ENCODE results near the gene GPR146.
A peak's percentile ranks its signal among the peaks of the same experiment; 100 is the strongest.
"Not testable (repeated sequence)": the region's sequence is repeated elsewhere in the genome, so short reads cannot be mapped to it uniquely, and the experiment has no call there.

GPR146 gene

DNA sequence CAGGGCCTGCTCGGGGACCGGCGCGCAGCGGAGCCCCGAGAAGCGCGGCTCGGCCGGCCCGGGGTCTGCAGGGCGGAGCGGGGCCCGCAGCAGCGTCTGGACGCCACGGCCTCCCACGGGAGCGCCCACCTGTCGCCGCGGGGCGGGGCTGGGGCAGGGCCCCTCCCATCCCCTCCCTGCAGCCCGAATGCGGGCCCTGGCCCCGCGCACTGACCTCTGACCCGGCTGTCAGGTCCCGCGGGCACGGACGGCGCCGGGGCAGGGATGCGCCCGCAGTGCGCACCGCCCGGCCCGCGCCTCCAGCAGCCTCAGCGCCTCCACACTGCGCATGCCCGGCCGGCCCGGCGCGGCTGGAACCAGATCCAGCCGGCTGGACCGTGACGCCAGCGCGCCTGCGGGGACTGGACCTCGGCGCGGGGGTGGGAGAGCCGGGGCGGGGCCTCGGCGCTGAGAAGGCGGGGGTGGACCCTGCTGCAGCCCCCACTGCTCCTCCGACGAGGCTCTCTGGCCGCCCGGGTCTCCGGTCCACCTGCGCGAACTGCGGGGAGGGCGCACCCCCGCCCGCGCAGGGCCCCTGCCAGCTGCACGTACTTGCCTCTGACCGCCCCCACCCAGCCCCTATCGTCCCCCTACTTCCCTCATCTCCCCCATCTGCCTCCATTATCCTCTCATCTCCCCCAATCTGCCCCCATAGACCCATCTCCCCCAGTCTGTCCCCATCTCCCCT, 16.1 kb upstream of the GPR146 start:
- peak; percentile 91 for DNase-seq
- Mint-ChIP-seq H3K36me3 (ENCODE audit: low read depth) (peaks cover 23% of the 10 kb centered on the region), H3K27me3 (no peaks in the 10 kb centered on the region), H3K27ac (no peak overlapping the region), H3K4me3 (peak overlapping the region; percentile 67), H3K9me3 (no peaks in the 10 kb centered on the region), H3K4me1 (ENCODE audit: low read depth) (peaks cover 42% of the 10 kb centered on the region)

DNA sequence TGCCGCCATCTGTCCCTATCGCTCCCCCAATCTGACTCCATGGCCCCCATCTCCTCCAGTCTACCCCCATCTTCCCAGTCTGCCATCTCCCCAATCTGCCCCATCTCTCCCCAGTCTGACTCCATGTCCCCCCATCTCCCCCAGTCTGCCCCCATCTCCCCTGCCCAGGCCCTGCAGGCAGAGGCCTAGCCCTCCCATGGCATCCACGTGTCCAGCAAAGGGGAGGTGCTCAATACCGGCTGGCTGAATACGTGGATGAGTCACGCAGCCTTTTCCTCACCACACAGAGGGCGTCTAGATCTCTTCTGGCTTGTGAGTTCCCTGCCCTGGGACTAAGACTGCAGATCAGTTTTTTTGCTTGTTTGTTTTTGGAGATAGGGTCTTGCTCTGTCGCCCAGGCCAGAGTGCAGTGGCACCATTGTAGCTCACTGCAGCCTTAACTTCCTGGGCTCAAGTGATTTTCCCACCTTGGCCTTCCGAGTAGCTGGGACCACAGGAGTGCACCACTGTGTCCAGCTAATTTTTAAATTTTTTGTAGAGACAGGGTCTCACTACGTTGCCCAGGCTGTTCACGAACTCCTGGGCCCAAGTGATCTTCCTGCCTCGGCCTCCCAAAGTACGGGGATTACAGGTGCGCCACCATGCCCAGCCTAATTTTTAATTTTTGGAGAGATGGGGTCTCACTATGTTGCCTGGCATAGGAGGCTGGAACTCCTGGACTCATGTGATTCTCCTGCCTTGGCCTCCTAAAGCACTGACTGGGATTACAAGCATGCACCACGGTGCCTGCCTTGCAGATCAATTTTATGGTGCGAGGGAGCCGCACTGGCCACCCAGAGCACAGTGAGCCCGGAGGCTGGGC, 15.3 kb upstream of the GPR146 start:
- peak; percentile 75 for DNase-seq
- Mint-ChIP-seq H3K27ac (peak overlapping the region; percentile 74), H3K27me3 (no peaks in the 10 kb centered on the region), H3K4me1 (ENCODE audit: low read depth) (peaks cover 48% of the 10 kb centered on the region), H3K36me3 (ENCODE audit: low read depth) (peaks cover 19% of the 10 kb centered on the region), H3K9me3 (no peaks in the 10 kb centered on the region), H3K4me3 (peak overlapping the region; percentile 67)

DNA sequence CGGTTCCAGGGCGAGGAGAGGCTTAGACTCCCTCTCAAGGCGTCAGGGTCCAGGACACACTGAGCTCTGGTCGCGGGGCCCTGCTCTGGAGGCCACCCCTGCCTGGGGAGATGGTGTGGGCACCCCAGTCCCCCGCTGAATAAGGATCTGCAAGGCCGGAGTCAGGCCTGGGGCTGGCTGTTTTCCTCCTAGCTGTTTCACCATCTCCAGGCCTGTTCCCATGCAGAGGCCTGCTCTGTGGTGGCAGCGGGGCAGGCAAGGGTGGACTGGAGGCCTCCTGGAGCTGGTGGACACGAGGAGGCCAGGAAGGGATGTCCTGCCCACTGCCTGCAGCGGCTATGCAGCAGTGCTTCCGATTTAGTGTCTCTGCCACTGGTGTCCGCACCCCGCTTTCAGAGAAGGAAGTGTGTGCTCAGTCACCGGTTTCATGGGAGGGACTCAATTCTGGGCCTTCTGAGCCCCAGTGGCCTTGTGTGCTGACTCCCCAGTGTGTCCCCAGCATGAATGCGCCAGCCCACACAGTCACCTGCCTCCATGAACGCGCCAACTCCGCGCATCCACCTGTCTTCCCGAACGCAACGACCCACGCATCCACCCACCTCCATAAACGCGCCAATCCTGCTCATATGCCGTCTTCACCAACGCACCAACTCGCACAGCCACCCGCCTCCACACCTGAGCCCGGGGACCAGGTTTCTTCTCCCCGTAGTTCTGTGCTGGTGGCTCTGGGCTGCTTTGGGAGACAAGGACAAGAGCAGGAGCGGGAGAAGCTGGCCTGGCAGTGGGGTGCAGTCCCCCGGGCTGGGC, 14.5 kb upstream of the GPR146 start:
- Mint-ChIP-seq H3K27ac (peak overlapping the region; percentile 2), H3K9me3 (no peaks in the 10 kb centered on the region), H3K27me3 (no peaks in the 10 kb centered on the region), H3K4me1 (ENCODE audit: low read depth) (peaks cover 54% of the 10 kb centered on the region), H3K4me3 (no peak overlapping the region), H3K36me3 (ENCODE audit: low read depth) (peaks cover 19% of the 10 kb centered on the region)
- no peak for DNase-seq

DNA sequence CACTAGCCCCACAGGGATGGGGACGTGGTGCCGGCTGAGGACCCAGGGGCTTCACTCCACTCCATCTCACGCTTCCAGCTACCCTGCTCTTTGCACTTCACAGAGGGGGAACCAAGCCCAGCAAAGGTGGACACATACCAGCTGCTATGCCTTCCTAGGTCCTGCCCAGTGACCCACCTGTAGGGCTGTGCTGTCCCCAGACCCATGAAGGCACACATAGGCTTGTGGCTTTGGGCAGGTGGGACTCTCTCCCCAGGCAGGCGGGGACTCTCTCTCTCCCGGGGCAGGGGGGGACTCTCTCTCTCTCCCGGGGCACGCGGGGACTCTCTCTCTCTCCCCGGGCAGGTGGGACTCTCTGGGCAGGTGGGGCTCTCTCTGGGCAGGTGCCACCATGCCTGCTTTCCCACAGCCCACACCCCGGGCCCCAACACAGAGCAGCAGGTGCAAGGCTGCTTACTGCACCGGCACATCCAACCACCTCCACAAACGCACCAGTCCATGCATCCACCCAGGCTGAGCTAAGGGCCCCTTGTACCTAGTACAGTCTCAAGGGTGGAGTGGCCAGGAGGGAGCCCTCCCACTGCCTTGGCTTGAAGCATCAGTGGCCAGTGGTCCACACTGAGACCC, 13.8 kb upstream of the GPR146 start:
- no peak overlapping the region for H3K27ac Mint-ChIP-seq
- H3K9me3 Mint-ChIP-seq: no peaks in the 10 kb centered on the region
- H3K4me3 Mint-ChIP-seq: no peak overlapping the region
- H3K27me3 Mint-ChIP-seq: no peaks in the 10 kb centered on the region
- DNase-seq: no peak
- H3K4me1 Mint-ChIP-seq (ENCODE audit: low read depth): peaks cover 54% of the 10 kb centered on the region
- peaks cover 15% of the 10 kb centered on the region for H3K36me3 Mint-ChIP-seq (ENCODE audit: low read depth)

DNA sequence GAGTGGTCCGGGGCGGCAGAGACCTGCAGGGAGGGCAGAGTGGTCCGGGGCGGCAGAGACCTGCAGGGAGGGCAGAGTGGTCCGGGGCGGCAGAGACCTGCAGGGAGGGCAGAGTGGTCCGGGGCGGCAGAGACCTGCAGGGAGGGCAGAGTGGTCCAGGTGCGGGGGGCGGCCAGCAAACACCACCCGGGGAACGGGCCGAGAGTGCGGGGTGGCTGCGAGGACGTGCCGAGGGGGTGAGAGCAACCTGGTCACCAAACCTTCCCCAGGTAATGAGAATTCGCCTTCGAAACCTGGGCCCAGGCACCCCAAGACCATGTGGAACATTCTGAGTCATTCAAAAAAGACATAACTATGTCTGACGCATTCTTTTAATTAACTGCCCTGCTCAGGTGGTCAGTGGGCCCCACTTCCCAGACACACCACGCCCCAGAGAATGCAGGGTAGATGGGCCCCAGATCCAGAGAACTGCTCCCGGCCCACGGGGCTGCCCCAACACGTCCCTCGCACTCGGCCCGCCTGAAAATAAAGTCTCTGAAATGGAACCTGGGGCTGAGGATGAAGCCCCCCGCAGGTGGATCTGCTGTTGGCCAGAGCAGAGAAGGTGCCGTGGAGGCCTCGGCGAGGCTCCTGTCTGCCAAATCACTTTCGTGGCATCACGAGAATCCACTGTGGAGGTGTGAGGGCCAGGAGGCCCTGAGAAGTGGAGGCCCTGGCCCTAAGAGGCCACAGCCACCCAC, 12.5 kb upstream of the GPR146 start:
- H3K4me3 Mint-ChIP-seq: no peak overlapping the region
- H3K4me1 Mint-ChIP-seq (ENCODE audit: low read depth): peaks cover 47% of the 10 kb centered on the region
- no peak for DNase-seq
- H3K9me3 Mint-ChIP-seq: no peaks in the 10 kb centered on the region
- no peaks in the 10 kb centered on the region for H3K27me3 Mint-ChIP-seq
- H3K36me3 Mint-ChIP-seq (ENCODE audit: low read depth): peaks cover 6% of the 10 kb centered on the region
- H3K27ac Mint-ChIP-seq: no peak overlapping the region

DNA sequence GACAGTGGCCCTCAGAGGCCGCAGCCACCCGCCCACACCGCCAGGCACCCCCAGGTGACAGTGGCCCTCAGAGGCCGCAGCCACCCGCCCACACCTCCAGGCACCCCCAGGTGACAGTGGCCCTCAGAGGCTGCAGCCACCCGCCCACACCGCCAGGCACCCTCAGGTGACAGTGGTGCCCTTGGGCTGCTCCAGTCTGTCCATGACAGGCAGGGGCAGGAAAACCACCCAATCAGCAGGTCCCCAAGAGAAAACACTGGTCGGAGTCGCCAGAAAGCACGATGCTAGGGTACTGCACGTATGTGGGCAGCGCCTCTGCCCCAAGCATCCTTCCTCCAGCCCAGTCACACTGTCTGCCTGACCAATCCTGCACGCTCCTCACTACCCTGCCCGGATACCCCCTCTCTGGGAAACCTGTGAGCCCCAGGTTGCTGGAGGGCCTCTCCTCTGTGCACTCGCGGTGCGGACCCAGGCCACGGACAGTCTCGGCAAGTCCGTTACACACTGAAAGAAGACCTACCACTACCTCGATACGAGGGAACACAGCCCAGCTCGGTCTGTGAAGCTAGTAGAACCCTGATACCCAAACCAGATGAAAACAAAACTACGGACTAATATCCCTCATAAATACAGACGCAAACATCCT, 11.7 kb upstream of the GPR146 start:
- H3K4me1 Mint-ChIP-seq (ENCODE audit: low read depth): peaks cover 42% of the 10 kb centered on the region
- no peak overlapping the region for H3K4me3 Mint-ChIP-seq
- H3K27ac Mint-ChIP-seq: no peak overlapping the region
- no peaks in the 10 kb centered on the region for H3K27me3 Mint-ChIP-seq
- no peak for DNase-seq
- peaks cover 1% of the 10 kb centered on the region for H3K36me3 Mint-ChIP-seq (ENCODE audit: low read depth)
- H3K9me3 Mint-ChIP-seq: no peaks in the 10 kb centered on the region

DNA sequence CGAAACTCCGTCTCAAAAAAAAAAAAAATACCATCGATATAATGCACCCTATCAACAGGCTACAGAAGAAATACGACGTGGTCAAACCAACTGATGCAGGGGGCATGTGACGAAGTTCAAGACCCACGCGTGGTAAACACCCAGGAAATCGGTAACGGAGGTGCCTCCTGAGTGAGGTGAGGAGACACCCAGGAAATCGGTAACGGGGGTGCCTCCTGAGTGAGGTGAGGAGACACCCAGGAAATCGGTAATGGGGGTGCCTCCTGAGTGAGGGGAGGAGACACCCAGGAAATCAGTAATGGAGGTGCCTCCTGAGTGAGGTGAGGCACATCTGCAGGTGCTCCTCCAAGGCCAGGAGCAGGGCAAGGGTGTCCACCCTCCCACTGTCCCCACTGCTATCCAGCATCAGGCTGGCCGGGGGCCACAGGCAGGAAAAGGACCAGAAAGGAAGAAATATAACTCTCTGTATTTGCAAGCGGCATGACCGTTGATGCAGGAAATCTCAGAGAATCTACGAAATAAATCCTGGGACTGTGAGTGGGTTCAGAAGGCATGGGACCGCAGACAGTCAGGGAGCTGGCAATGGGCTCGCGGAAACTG, 10.7 kb upstream of the GPR146 start:
- Mint-ChIP-seq H3K4me3 (no peak overlapping the region), H3K9me3 (no peaks in the 10 kb centered on the region), H3K27me3 (no peaks in the 10 kb centered on the region), H3K27ac (no peak overlapping the region), H3K4me1 (ENCODE audit: low read depth) (peaks cover 42% of the 10 kb centered on the region), H3K36me3 (ENCODE audit: low read depth) (peaks cover 1% of the 10 kb centered on the region)
- no peak for DNase-seq

DNA sequence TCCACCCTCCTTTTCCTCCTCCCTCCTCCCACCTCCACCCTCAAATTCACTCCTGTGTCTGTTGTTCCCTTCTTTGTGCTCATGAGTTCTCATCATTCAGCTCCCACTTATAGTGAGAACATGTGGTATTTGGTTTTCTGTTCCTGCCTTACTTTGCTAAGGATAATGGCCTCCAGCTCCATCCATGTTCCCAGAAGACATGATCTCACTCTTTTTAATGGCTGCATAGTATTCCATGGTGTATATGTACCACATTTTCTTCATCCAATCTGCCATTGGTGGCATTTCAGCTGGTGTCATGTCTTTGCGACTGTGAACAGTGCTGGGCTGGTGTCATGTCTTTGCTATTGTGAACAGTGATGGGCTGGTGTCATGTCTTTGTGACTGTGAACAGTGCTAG, 9.6 kb upstream of the GPR146 start:
- not testable (repeated sequence) for DNase-seq; H3K4me3 Mint-ChIP-seq; H3K36me3 Mint-ChIP-seq (ENCODE audit: low read depth); H3K9me3 Mint-ChIP-seq; H3K27ac Mint-ChIP-seq; H3K27me3 Mint-ChIP-seq
- peaks cover 31% of the 10 kb centered on the region for H3K4me1 Mint-ChIP-seq (ENCODE audit: low read depth)

DNA sequence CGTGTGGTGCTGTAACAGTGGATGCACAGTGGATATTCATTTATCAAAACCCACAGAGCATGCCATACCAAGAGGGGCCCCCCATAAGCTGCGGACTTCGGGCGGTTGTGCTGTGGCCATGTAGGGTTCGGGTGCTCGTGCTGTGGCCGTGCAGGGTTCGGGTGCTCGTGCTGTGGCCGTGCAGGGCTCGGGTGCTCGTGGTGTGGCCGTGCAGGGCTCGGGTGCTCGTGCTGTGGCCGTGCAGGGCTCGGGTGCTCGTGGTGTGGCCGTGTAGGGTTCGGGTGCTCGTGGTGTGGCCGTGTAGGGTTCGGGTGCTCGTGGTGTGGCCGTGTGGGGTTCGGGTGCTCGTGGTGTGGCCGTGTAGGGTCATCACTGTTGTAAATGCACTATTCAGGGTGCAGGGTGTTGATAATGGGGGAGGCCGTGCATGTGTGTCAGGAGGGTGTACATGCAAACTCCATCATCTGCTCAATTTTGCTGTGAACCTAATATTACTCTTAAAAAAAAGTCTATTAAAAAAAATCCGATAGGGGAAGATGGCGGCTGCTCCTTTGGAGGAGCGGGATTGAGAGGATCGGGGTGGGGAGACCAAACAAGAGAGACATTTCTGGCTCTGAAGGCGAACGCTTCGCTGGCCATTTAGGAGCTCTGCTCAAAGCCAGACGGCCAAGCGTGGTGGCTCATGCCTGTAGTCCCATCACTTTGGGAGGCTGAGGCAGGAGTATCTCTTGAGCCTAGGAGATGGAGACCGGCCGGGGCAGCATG, 8.0 kb upstream of the GPR146 start:
- peaks cover 22% of the 10 kb centered on the region for H3K4me1 Mint-ChIP-seq (ENCODE audit: low read depth)
- not testable (repeated sequence) for H3K36me3 Mint-ChIP-seq (ENCODE audit: low read depth); DNase-seq; H3K27me3 Mint-ChIP-seq; H3K4me3 Mint-ChIP-seq; H3K27ac Mint-ChIP-seq; H3K9me3 Mint-ChIP-seq

DNA sequence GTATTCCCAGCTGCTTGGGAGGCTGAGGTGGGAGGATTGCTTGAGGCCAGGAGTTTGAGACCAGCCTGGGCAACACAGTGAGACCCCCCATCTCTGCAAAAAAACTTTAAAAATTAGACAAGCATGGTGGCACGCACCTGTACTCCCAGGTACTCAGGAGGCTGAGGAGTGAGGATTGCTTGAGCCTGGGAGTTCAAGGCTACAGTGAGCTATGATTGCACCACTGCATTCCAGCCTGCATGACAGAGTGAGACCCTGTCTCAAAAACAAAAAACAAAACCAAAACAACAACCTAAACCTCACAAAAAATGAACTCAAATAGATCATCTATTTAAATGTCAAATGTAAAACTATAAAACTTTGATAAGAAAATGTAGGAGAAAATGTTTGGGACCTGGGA, 4.1 kb upstream of the GPR146 start:
- not testable (repeated sequence) for H3K36me3 Mint-ChIP-seq (ENCODE audit: low read depth); H3K4me3 Mint-ChIP-seq; H3K9me3 Mint-ChIP-seq; DNase-seq; H3K27ac Mint-ChIP-seq; H3K27me3 Mint-ChIP-seq
- peaks cover 24% of the 10 kb centered on the region for H3K4me1 Mint-ChIP-seq (ENCODE audit: low read depth)

DNA sequence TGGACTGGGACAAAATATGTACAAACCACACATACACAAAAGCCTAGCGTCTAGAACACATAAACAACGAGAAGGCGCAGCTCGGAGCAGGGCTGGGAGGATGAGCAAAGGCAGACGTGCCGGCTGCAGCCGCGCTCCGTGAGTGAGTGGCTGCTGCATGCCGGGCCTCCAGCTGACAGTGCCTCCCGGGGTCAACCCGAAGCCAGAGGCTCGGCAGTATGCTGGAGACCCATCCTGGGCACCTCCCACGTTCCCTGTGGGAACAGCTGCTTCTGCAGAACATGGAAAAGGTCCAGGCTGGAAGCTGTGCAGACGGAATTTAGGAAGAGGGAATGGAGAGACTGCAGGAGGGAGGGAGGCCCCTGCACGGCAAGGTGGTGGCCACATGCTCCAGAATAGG, 3.6 kb upstream of the GPR146 start:
- Mint-ChIP-seq H3K27ac (no peak overlapping the region), H3K4me3 (no peak overlapping the region), H3K36me3 (ENCODE audit: low read depth) (no peaks in the 10 kb centered on the region), H3K27me3 (no peaks in the 10 kb centered on the region), H3K4me1 (ENCODE audit: low read depth) (peaks cover 30% of the 10 kb centered on the region), H3K9me3 (no peaks in the 10 kb centered on the region)
- DNase-seq: no peak

DNA sequence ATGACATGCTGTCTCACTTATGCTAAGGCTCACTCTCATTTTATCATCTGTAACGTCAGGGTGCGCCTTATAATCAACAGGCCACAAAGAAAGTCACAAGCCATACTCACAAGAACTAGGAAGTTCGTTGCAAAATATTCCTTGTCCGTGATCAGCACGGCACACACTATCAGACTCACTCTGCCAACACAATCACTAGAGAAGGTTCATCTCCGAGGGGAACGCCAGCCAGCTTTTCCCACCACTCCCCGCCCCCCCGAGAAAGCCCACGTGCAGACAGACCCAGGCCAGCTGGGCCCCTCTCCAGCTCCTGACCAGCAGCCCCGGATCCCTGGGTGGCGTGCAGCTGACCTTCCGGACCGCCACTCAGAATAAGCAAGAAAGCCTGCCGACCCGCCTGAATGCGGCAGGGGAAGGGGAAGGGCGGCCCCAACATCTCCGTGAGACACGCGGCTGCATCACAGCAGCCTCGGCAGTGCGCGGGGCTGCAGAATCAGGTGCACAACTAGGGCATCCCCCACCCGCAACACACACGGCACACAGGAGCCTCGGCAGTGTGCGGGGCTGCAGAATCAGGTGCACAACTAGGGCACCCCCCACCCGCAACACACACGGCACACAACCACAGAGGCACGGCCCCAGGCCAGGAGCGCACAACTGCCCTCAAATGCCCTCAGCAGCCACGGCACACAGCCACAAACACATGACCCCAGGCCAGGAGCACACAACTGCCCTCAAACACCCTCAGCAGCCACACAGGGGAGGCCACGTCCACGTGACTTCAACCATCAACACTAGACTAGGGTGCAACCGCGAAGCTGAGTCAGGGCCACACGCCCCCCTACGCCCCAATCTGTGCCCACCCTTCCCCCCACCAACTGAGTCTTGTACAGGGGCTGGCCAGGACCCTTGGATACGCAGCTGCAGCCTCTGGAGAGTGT, 2.5 kb upstream of the GPR146 start:
- H3K27ac Mint-ChIP-seq: no peak overlapping the region
- no peaks in the 10 kb centered on the region for H3K36me3 Mint-ChIP-seq (ENCODE audit: low read depth)
- no peak overlapping the region for H3K4me3 Mint-ChIP-seq
- H3K27me3 Mint-ChIP-seq: no peaks in the 10 kb centered on the region
- H3K9me3 Mint-ChIP-seq: no peaks in the 10 kb centered on the region
- no peak for DNase-seq
- peaks cover 40% of the 10 kb centered on the region for H3K4me1 Mint-ChIP-seq (ENCODE audit: low read depth)

Data from activated T-cell treated with anti-CD3 and anti-CD28 coated beads, Interleukin-2, amount 50 U/mL, for 24 hours (primary cell).